GM23338 (cell line): ENCODE measurements around the gene TNFRSF19. TPM values are rescaled to one million over a fixed set of nuclear protein-coding genes. Genes with fewer than 3 reads are reported as not detected.

Source experiments
- ATAC-seq: fragments of 200-7000 bp; cut with Tn5 transposase; 3 replicates; pipeline ENCODE4 v1.9.1; 2020
- DNase-seq: peaks from one replicate; pipeline ENCODE4 v3.0.0-alpha.2; 2015; ENCODE audit warnings: low spot score
- H2AFZ ChIP-seq: fragments of 200-600 bp; sonication (generic); 2 replicates; pipeline ENCODE4 v1.8.0; 2016; ENCODE audit warnings: antibody characterized with exemption, mild to moderate bottlenecking, moderate library complexity
- H3F3A ChIP-seq: fragments of 200-600 bp; sonication (generic); replicated peaks from 2 replicates; pipeline ENCODE4 v1.8.0; 2017; ENCODE audit warnings: antibody characterized with exemption, mixed run types, low read depth
- H3K27ac ChIP-seq: fragments of 200-600 bp; sonication (generic); 2 replicates; pipeline ENCODE4 v1.6.1; 2016; ENCODE audit warnings: low read depth
- H3K27me3 ChIP-seq: fragments of 200-600 bp; sonication (generic); 2 replicates; pipeline ENCODE4 v1.8.0; 2016; ENCODE audit warnings: mild to moderate bottlenecking, mixed run types, moderate library complexity; ENCODE audit not compliant: insufficient read depth
- H3K36me3 ChIP-seq: fragments of 200-600 bp; sonication (generic); 2 replicates; pipeline ENCODE4 v1.8.0; 2016; ENCODE audit warnings: mild to moderate bottlenecking; ENCODE audit not compliant: insufficient read depth
- H3K4me1 ChIP-seq: fragments of 200-600 bp; sonication (generic); 2 replicates; pipeline ENCODE4 v1.8.0; 2016; ENCODE audit warnings: mild to moderate bottlenecking, moderate library complexity; ENCODE audit not compliant: insufficient read depth
- H3K4me2 ChIP-seq: fragments of 200-600 bp; sonication (generic); 2 replicates; pipeline ENCODE4 v1.7.1; 2017; ENCODE audit warnings: mixed run types
- H3K4me3 ChIP-seq: fragments of 200-600 bp; sonication (generic); 2 replicates; pipeline ENCODE4 v1.6.1; 2016; ENCODE audit warnings: mixed run types
- H3K79me2 ChIP-seq: fragments of 200-600 bp; sonication (generic); replicated peaks from 2 replicates; pipeline ENCODE4 v1.8.0; 2017; ENCODE audit warnings: mild to moderate bottlenecking; ENCODE audit not compliant: insufficient read depth
- H3K9me2 ChIP-seq: fragments of 200-600 bp; sonication (generic); 2 replicates; pipeline ENCODE4 v1.8.0; 2017; ENCODE audit not compliant: insufficient read depth
- H4K20me1 ChIP-seq: fragments of 200-600 bp; sonication (generic); replicated peaks from 2 replicates; pipeline ENCODE4 v1.8.0; 2017; ENCODE audit warnings: mild to moderate bottlenecking; ENCODE audit not compliant: insufficient read depth
- H3K27ac Mint-ChIP-seq: 2 replicates; pipeline ENCODE4 v1.8.0; 2020; ENCODE audit warnings: inconsistent platforms, mild to moderate bottlenecking, moderate library complexity, mixed read lengths
- H3K27me3 Mint-ChIP-seq: 3 replicates; pipeline ENCODE4 v1.8.0; 2022; ENCODE audit warnings: low read depth, mild to moderate bottlenecking, moderate library complexity, mixed read lengths, inconsistent platforms; ENCODE audit not compliant: insufficient read depth, poor library complexity
- H3K36me3 Mint-ChIP-seq: 3 replicates; pipeline ENCODE4 v1.8.0; 2021; ENCODE audit warnings: low read depth, mild to moderate bottlenecking, inconsistent platforms, moderate library complexity, mixed read lengths
- H3K4me1 Mint-ChIP-seq: 3 replicates; pipeline ENCODE4 v1.8.0; 2020; ENCODE audit warnings: mild to moderate bottlenecking, inconsistent platforms, mixed read lengths
- H3K4me3 Mint-ChIP-seq: 3 replicates; pipeline ENCODE4 v1.8.0; 2021; ENCODE audit warnings: moderate library complexity, mild to moderate bottlenecking, inconsistent platforms, mixed read lengths
- H3K9me3 Mint-ChIP-seq: 3 replicates; pipeline ENCODE4 v1.8.0; 2020; ENCODE audit warnings: moderate library complexity, mild to moderate bottlenecking, inconsistent platforms, mixed read lengths
- JUNB ChIP-seq: IDR thresholded peaks from one replicate; pipeline ENCODE4 v1.6.1; 2016; ENCODE audit warnings: antibody characterized with exemption; ENCODE audit not compliant: unreplicated experiment
- NANOG ChIP-seq: IDR thresholded peaks from 2 replicates; pipeline ENCODE4 v1.6.1; 2016; ENCODE audit warnings: antibody characterized with exemption, borderline replicate concordance
- POLR2AphosphoS5 ChIP-seq: IDR thresholded peaks from 2 replicates; pipeline ENCODE4 v1.6.1; 2016; ENCODE audit warnings: antibody characterized with exemption, low read depth
- STAT1 ChIP-seq: IDR thresholded peaks from one replicate; pipeline ENCODE4 v1.6.1; 2016; ENCODE audit warnings: antibody characterized with exemption; ENCODE audit not compliant: unreplicated experiment
- ZNF331 ChIP-seq: fragments of 250-450 bp; sonication (Bioruptor Pico); IDR thresholded peaks from 2 replicates; pipeline ENCODE4 v1.5.0; 2020; ENCODE audit warnings: low read depth, mild to moderate bottlenecking, moderate library complexity
- ZNF462 ChIP-seq: fragments of 250-450 bp; sonication (Bioruptor Pico); IDR thresholded peaks from 2 replicates; pipeline ENCODE4 v1.5.0; 2020; ENCODE audit warnings: mild to moderate bottlenecking, moderate library complexity
- polyA plus RNA-seq: library from polyadenylated mRNA; unstranded; fragments of >200 nt; fragmentation: Nextera tagmentation; extraction: Ambion mirVana; gene quantifications from 2 replicates; pipeline ENCODE4 v1.2.1, GENCODE V29; 2016
- total RNA-seq: library from RNA; depleted of rRNA; stranded (reverse); fragments of >200 nt; shearing (Covaris generic); gene quantifications from 2 replicates; pipeline ENCODE4 v1.2.3, GENCODE V29; 2014

Gene TNFRSF19
- total and polyA plus RNA-seq, 2 experiments from 2014 or later, result 0.21 to 0.35 TPM

- Histone ChIP-seq H3K27ac (no peak overlapping the region), H3K36me3 (no peaks in the 10 kb centered on the region), H3K4me3 (no peak overlapping the region), H2AFZ (no peak overlapping the region), H3K27me3 (peaks cover 12% of the 10 kb centered on the region; the same call in 1 of the 2 replicates), H3K4me2 (no peak overlapping the region), H4K20me1 (no peaks in the 10 kb centered on the region), H3F3A (no peaks in the 10 kb centered on the region), H3K9me2 (no peaks in the 10 kb centered on the region), H3K4me1 (peaks cover 13% of the 10 kb centered on the region; the same call in 1 of the 2 replicates), H3K79me2 (no peaks in the 10 kb centered on the region)
- ATAC-seq, result no peak
- DNase-seq, result no peak
- H3K9me3 Mint-ChIP-seq, result no peaks in the 10 kb centered on the region
- H3K4me1 Mint-ChIP-seq, result peaks cover 16% of the 10 kb centered on the region
- peaks cover 7% of the 10 kb centered on the region for H3K27me3 Mint-ChIP-seq
- no peak for TF ChIP-seq STAT1
- no peak for TF ChIP-seq ZNF462
- TF ChIP-seq NANOG, result no peak
- H3K27ac Mint-ChIP-seq, result no peak overlapping the region
- no peak overlapping the region for H3K4me3 Mint-ChIP-seq
- no peaks in the 10 kb centered on the region for H3K36me3 Mint-ChIP-seq
Observed at GRCh38 chr13:23550163-23550562, 20.0 kb upstream of the TNFRSF19 start.

GRCh38 chr13:23551213-23552008 is 18.8 kb upstream of the TNFRSF19 start:
- H3K4me3 Mint-ChIP-seq, result no peak overlapping the region
- no peak overlapping the region for H3K27ac ChIP-seq
- DNase-seq (peak; percentile 15), ATAC-seq (no peak)
- H2AFZ ChIP-seq, result 0 out of 2 replicates have a peak overlapping the region, but pooled peaks have one; percentile 28
- peak overlapping the region; percentile 41 for H3K4me2 ChIP-seq
- no peaks in the 10 kb centered on the region for H3K79me2 ChIP-seq
- no peaks in the 10 kb centered on the region for H3K36me3 ChIP-seq
- no peaks in the 10 kb centered on the region for H4K20me1 ChIP-seq
- H3K4me1 ChIP-seq, result peaks cover 13% of the 10 kb centered on the region; the same call in 1 of the 2 replicates
- no peak overlapping the region for H3K27ac Mint-ChIP-seq
- H3K36me3 Mint-ChIP-seq, result no peaks in the 10 kb centered on the region
- H3K27me3 ChIP-seq, result peaks cover 11% of the 10 kb centered on the region; the same call in 1 of the 2 replicates
- H3F3A ChIP-seq, result no peaks in the 10 kb centered on the region
- no peaks in the 10 kb centered on the region for H3K9me3 Mint-ChIP-seq
- peaks cover 6% of the 10 kb centered on the region for H3K27me3 Mint-ChIP-seq
- no peaks in the 10 kb centered on the region for H3K9me2 ChIP-seq
- H3K4me1 Mint-ChIP-seq, result peaks cover 16% of the 10 kb centered on the region
- TF ChIP-seq ZNF331 (CRISPR knock-in tag) (no peak), JUNB (no peak), POLR2AphosphoS5 (no peak)
- H3K4me3 ChIP-seq, result no peak overlapping the region
